Endothelial cell (in vitro differentiated cells): ENCODE data around the gene PACRG. TPM values are rescaled to one million over a fixed set of nuclear protein-coding genes. Genes with fewer than 3 reads are reported as not detected.

Experiments used
- DNase-seq: peaks from one replicate; pipeline ENCODE4 v3.0.0; 2021; ENCODE audit warnings: low spot score
- H3K27ac Mint-ChIP-seq: one replicate; pipeline ENCODE4 v1.8.0; 2021; ENCODE audit warnings: mixed read lengths, inconsistent platforms; ENCODE audit not compliant: unreplicated experiment
- H3K27me3 Mint-ChIP-seq: one replicate; pipeline ENCODE4 v1.8.0; 2021; ENCODE audit warnings: mild to moderate bottlenecking, moderate library complexity, mixed read lengths, inconsistent platforms; ENCODE audit not compliant: unreplicated experiment
- H3K36me3 Mint-ChIP-seq: one replicate; pipeline ENCODE4 v1.8.0; 2021; ENCODE audit warnings: mild to moderate bottlenecking, low read depth, mixed read lengths, inconsistent platforms; ENCODE audit not compliant: unreplicated experiment
- H3K4me1 Mint-ChIP-seq: one replicate; pipeline ENCODE4 v1.8.0; 2021; ENCODE audit warnings: mild to moderate bottlenecking, mixed read lengths, inconsistent platforms; ENCODE audit not compliant: unreplicated experiment
- H3K4me3 Mint-ChIP-seq: one replicate; pipeline ENCODE4 v1.8.0; 2021; ENCODE audit warnings: mild to moderate bottlenecking, mixed read lengths, inconsistent platforms; ENCODE audit not compliant: unreplicated experiment
- H3K9me3 Mint-ChIP-seq: one replicate; pipeline ENCODE4 v1.8.0; 2021; ENCODE audit warnings: mixed read lengths, inconsistent platforms; ENCODE audit not compliant: unreplicated experiment
- total RNA-seq: library from RNA; stranded (reverse); fragmentation: NEBNext Ultra II Directional; extraction: Animal tissue kit (Norgen Biotek cat#: 25700); gene quantifications from one replicate; pipeline ENCODE4 v1.2.1, GENCODE V29; 2021; ENCODE audit not compliant: unreplicated experiment
- TF ChIP-seq, protein P1 (sequence below): fragments of 200-600 bp; sonication (generic); IDR thresholded peaks from one replicate; pipeline ENCODE4 v1.5.0; 2021; ENCODE audit warnings: antibody characterized with exemption; ENCODE audit not compliant: unreplicated experiment

Gene PACRG
- total RNA-seq, 1 donor from 2014 or later = 1.1 TPM

GRCh38 chr6:163200289-163200688 lies 472.5 kb downstream of the PACRG start:
- H3K9me3 Mint-ChIP-seq = peaks cover 4% of the 10 kb centered on the region
- no peak overlapping the region for H3K27ac Mint-ChIP-seq
- TF ChIP-seq, protein P1, sequence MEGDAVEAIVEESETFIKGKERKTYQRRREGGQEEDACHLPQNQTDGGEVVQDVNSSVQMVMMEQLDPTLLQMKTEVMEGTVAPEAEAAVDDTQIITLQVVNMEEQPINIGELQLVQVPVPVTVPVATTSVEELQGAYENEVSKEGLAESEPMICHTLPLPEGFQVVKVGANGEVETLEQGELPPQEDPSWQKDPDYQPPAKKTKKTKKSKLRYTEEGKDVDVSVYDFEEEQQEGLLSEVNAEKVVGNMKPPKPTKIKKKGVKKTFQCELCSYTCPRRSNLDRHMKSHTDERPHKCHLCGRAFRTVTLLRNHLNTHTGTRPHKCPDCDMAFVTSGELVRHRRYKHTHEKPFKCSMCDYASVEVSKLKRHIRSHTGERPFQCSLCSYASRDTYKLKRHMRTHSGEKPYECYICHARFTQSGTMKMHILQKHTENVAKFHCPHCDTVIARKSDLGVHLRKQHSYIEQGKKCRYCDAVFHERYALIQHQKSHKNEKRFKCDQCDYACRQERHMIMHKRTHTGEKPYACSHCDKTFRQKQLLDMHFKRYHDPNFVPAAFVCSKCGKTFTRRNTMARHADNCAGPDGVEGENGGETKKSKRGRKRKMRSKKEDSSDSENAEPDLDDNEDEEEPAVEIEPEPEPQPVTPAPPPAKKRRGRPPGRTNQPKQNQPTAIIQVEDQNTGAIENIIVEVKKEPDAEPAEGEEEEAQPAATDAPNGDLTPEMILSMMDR = no peak
- no peaks in the 10 kb centered on the region for H3K36me3 Mint-ChIP-seq
- H3K27me3 Mint-ChIP-seq = peaks cover 6% of the 10 kb centered on the region
- H3K4me1 Mint-ChIP-seq = no peaks in the 10 kb centered on the region
- no peak overlapping the region for H3K4me3 Mint-ChIP-seq
- no peak for DNase-seq

DNA sequence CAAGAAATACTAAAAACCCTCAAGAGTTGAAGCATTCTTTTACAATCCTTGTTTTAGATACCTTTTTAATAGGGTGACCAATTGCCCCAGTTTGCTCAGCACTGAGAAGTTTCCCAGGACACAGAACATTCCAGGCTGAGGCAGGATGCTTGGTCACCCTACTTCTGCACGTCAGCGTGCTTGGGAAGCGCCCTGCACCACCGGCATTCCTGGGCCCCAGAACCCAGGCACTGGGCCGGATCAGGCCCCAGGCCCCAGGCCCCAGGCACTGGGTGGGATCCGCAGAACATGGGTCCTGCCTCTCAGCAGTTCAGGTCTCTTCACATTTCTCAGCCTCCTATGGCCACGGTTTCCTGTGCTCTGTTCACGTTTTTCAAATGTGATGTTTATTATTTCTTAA lies 472.9 kb downstream of the PACRG start:
- TF ChIP-seq, protein P1 = no peak
- no peaks in the 10 kb centered on the region for H3K4me1 Mint-ChIP-seq

DNA sequence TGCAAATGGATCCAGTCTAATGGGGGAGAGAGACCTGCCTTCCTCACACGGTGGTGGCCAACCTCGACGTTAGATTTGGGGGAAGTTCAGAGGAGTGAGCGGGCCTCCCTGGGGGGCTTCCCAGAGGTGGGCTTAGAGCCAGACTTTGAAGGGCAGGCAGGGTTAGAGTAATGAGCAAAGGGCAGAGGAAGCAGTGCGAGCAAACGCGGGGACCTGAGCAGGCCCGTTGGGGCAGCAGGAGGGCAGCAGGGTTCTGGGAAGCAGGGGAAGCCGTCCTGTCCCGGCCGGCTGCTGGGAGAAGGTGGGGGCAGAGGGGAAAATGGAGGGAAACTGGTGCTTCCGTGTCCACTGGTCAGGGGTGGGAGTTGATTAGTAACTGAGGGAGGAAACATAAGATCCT lies 474.1 kb downstream of the PACRG start:
- TF ChIP-seq, protein P1 = no peak
- Mint-ChIP-seq H3K4me1 (no peaks in the 10 kb centered on the region), H3K36me3 (no peaks in the 10 kb centered on the region), H3K4me3 (no peak overlapping the region), H3K9me3 (peaks cover 4% of the 10 kb centered on the region), H3K27me3 (peaks cover 2% of the 10 kb centered on the region), H3K27ac (no peak overlapping the region)
- no peak for DNase-seq

More for the DNA sequence above, 472.9 kb downstream of the PACRG start:
- H3K4me3 Mint-ChIP-seq = no peak overlapping the region
- H3K27me3 Mint-ChIP-seq = peaks cover 6% of the 10 kb centered on the region
- no peak overlapping the region for H3K27ac Mint-ChIP-seq
- H3K36me3 Mint-ChIP-seq = no peaks in the 10 kb centered on the region
- DNase-seq = no peak
- H3K9me3 Mint-ChIP-seq = peaks cover 4% of the 10 kb centered on the region

GRCh38 chr6:163206196-163206595 lies 478.4 kb downstream of the PACRG start:
- TF ChIP-seq, protein P1 = no peak

GRCh38 chr6:163207431-163208383 lies 479.9 kb downstream of the PACRG start:
- Mint-ChIP-seq H3K36me3 (no peaks in the 10 kb centered on the region), H3K9me3 (peaks cover 10% of the 10 kb centered on the region), H3K27me3 (no peaks in the 10 kb centered on the region), H3K4me1 (no peaks in the 10 kb centered on the region), H3K4me3 (no peak overlapping the region), H3K27ac (no peak overlapping the region)
- TF ChIP-seq, protein P1 = no peak
- DNase-seq = no peak

More at GRCh38 chr6:163206196-163206595, 478.4 kb downstream of the PACRG start:
- H3K27ac Mint-ChIP-seq = no peak overlapping the region
- H3K9me3 Mint-ChIP-seq = peaks cover 4% of the 10 kb centered on the region
- H3K4me1 Mint-ChIP-seq = no peaks in the 10 kb centered on the region
- peaks cover 2% of the 10 kb centered on the region for H3K27me3 Mint-ChIP-seq
- no peak for DNase-seq
- no peaks in the 10 kb centered on the region for H3K36me3 Mint-ChIP-seq
- no peak overlapping the region for H3K4me3 Mint-ChIP-seq
